Measurements from ENCODE around the gene RNF215.
"Not testable (repeated sequence)": the region's sequence is repeated elsewhere in the genome, so short reads cannot be mapped to it uniquely, and the experiment has no call there.

The RNF215 gene

DNA sequence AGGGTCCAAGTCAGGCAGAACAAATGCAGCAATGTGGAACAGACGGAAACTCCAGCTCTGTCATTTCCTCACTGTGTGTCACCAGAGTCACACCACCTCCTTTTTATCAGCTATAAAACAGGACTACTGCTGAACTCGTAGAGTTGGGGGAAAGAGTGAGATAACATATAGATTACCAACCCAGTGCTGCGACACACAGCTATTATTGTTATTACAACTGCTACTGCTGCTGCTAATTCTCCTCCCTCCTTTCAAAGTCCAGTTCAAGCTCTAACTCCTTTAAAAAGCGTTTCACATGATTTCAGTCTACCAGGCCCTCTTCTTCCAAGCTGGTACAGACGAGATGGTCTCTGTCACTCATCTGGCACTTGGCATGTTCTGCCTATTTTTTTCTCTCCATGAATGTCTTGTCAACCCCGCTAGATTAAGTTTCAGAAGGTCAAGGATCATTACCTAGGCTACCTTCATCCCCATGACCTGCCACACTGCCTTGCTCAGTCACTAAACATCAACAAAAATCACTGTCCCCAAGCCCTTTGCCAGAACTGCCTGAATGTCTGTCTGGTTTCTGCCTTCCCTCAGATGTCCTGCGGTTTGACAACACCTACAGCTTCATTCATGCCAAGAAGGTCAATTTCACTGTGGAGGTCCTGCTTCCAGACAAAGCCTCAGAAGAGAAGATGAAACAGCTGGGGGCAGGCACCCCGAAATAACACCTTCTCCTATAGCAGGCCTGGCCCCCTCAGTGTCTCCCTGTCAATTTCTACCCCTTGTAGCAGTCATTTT lies 34.7 kb upstream of the RNF215 start:
- no peak for DNase-seq (ENCODE audit: low read depth)

DNA sequence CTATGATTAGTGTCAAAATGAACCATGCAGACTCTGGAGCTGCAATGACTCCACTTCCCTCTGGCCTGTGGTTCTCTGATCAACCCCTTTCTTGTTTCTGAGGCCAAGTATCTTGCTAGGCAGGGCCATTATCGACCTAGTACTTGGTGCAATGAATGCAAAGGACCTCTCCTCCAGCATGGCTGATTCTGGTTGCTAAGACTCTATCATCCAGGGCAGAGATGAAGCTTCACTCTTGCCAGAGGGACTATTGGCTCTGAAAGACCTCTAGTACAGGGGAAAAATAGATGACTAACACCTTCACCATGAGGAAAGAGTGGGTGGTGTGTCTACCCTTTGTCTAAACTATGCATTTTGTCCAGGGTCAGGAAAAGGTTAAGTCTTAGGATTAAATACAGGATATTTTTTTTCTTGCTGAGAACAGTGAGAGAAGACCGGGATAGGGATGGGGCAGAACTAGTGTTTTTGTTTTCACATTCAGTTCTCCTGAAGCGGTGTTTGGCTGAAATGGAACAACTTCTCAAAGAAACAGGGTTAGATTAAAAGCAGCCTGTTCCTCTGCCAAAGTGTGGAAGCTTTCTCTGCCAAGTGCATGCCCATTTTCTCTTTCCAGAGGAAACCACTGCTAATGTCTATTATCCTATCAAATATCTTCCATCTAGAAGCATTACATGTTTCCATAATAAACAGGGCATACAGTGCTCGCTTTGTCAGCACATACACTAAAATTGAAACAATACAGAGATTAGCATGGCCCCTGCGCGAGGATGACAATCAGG lies 33.3 kb upstream of the RNF215 start:
- no peak for DNase-seq (ENCODE audit: low read depth)

DNA sequence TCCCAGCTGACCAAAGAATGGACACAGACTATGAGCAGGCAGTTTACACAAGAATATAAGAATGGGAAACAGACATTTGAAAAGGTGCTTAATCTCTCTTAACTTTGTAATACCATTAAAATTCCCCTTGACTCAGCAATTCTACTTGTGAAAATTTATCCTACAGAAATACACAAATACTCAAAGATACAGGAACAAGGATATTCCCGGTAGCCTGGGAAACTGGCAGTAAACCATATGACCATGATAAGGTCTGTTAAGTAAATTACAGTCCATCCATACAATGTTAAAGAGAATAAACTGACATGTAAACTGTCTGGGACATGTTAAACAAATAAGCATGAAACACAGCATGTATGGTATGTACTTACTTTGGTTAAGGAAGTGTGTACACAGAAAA lies 29.6 kb upstream of the RNF215 start:
- DNase-seq (ENCODE audit: low read depth): no peak

DNA sequence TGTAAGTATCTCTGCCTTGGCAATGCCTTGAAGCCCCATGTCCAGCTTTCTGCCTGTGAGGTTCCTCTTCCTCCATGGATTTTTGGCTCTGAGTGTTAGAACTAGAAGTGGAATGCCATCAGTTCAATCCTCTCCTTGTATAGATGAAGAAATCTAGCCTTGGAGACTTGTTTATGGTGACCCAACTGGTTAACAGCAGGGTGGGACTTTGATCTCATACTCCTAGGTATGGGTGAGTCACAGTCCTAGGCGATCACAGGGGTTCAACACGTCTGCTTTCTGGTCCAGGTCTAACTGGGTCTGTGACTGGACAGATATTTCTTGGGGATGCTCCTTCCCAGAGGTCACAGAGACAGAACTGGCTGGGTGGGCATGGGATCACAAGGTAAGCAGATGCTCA lies 29.2 kb upstream of the RNF215 start:
- no peak for DNase-seq (ENCODE audit: low read depth)

DNA sequence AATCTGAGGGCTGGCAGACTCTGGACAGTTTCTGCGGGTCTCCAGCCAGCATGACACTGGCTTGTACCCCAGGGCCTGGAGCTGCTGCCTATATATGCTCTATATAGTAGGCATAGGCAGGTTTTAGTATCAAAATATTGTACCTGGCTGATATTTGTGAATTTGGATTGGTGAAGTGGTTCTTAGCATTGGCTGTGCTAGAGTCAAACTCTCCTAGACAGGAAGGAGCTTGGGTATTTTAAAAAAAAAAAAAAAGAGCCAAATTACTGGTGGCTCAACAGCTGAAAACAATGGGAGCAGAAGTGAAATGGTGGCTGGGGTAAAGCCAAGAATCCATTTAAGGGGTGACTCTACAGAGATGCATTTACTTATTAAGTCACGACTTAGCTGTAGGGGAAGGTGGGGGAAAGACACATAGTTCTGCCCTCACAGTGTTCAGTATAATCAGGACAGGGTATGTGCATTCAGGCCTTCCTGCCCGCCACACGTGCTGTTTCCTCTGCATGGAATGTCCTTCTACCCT lies 27.4 kb upstream of the RNF215 start:
- DNase-seq (ENCODE audit: low read depth): no peak

DNA sequence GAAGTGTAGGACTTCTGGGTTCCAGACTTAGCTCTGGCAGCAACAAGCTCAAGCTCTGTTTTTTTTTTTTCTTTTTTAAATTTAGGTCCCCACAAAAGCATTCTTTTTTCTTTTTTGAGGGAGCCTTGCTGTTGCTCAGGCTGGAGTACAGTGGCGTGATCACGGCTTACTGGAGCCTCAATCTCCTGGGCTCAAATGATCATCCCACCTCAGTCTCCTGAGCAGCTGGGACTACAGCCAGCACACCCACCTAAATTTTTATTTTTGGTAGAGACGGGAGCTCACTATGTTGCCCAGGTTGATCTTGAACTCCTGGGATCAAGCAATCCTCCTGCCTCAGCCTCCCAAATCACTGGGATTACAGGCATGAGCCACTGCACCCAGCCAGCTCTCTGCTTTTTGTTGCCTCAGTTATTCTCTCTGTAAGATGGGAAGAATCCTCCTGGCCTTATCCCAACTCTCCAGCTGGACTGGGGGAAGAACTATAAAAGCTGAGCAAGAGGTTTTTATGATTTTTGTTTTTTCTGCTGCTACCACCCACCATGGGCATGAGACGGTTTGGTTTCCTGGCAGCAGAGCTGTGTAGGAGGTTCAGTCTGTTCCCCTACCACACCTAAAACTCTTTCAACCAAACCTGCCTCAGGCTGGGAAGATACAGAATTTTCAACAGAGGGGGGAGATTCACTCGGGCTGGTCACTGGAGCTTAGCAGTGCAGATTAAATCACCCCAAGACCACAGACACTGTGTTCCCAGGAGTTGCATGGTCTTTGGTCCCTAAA lies 26.7 kb upstream of the RNF215 start:
- no peak for DNase-seq (ENCODE audit: low read depth)

DNA sequence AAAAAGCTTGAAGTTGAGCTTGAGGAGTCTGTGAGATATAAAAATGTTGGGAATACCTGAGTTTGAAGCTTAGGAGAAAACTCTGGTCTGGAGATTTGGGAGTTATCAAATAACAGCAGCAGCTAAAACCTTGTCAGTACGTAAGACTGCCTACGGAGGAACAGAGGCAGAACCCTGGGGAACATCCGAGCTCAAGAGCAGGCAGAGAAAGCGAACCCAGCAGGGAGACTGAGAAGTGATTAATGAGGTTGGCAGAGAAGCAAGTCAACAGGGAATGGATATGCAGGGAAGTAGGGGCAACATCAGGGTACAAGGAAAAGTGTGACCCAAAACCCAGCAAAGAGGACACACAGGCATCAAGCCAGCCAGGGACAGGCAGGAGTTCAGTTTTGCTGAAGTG lies 25.8 kb upstream of the RNF215 start:
- no peak for DNase-seq (ENCODE audit: low read depth)

DNA sequence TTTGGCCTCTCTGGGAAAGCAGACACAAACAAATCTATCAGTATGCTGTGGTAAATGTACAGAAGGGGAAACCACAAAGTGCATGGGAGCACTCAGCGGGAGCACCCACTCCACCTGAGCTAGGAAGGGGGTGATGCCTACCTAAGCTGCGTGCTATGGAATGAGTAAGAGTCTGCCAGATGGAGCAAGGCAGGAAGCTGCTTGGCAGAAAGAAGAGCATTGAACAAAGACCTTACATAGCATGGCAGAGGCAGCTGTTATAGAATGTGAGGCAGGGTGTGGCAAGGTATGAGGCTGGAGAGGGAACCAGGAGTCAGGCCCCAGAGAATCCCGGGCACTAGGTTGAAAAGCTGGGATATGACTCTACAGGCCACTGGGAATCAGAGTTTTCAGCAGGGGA lies 24.6 kb upstream of the RNF215 start:
- no peak for DNase-seq (ENCODE audit: low read depth)

DNA sequence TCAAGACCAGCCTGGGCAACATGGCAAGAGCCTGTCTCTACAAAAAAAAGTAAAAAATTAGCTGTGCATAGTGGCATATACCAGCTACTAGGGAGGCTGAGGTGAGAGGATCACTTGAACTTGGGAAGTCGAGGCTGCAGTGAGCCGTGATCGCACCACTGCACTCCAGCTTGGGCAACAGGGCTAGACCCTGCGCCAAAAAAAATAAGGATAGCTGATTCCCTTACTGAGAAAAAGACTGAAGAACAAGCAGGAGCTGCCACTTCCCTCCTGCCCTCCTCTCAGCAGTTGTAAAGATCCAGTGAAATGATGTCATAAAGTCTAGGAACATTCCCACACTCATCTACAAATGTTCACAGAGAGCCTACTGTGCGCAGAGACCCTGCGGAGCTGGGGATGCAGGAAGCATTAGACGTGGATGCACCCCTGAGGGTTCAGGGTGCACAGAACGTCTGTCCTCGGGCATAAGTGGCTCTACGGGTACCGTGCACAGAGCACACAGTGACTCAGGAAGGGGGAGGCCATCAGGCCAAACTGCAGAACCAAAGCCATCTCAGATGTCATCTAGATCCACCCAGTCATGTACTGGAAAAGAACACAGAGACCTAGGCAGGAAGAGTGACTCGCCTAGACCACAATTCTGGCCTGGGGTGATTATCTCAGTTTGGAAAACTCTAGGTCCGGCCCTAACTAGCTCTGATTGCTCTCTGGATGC lies 21.3 kb upstream of the RNF215 start:
- no peak for DNase-seq (ENCODE audit: low read depth)

DNA sequence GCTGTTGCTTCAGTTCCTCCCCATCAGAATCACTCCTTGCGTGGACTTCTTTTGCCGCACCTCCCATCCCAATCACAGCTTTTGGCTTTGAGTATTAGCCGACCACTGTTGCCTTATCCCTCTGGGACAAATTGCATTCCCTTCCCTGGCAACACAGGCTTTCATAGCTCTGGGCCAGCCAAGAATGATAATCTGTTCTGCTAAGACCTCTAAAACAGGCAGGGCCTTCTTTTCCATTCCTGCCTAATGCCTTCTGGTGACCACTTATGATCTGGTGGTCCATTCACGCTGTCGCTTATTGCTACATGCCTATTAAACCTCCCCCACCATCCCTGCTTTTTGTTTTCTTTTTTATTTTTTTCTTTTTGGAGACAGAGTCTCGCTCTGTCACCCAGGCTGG lies 19.2 kb upstream of the RNF215 start:
- DNase-seq (ENCODE audit: low read depth): no peak

DNA sequence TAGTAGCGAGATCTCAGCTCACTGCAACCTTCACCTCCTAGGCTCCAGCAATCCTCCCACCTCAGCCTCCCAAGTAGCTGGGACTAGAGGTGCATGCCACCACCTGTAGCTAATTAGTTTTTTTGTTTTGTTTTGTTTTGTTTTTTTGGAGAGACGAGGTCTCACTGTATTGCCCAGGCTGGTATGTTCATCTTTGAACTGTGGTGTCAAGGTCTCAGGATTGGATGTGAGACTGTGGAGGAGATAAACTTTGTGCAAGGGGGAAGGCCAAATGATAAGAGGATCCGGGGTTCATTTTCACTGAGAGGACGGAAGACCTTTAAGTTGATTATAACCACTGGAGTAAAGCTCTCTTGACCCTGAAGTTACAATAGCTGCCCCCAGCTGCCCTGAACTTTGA lies 18.5 kb upstream of the RNF215 start:
- no peak for DNase-seq (ENCODE audit: low read depth)

DNA sequence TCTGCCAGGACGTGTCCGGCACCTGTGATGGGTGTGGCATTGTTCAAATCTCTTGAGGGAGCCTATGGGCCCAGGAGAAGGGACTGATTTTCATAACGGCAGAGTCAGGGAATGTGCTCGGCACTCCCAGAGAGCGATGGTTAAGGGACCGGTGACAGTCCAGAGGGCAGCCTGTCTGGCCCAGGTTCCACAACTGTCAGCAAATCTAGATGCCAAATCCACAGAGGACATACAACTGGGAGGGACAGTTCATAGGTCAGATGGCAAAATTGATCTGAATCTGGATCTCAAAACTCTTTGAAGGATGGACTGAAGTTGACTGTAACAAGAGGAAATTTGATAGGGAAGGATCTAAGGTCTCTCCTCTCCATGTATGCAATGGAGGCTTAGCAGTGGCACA lies 17.1 kb upstream of the RNF215 start:
- no peak for DNase-seq (ENCODE audit: low read depth)

DNA sequence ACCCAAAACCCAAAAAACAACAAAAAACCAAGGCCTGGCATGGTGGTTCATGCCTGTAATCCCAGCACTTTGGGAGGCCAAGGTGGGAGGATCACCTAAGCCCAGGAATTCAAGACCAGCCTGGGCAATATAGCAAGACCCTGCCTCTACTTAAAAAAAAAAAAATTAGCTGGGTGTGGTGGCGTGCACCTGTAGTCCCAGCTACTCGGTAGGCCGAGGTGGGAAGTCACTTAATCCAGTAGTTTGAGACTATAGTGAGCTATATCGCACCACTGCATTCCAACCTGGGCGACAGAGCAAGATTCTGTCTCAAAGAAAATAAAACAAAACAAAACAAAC lies 15.5 kb upstream of the RNF215 start:
- DNase-seq (ENCODE audit: low read depth): not testable (repeated sequence)

DNA sequence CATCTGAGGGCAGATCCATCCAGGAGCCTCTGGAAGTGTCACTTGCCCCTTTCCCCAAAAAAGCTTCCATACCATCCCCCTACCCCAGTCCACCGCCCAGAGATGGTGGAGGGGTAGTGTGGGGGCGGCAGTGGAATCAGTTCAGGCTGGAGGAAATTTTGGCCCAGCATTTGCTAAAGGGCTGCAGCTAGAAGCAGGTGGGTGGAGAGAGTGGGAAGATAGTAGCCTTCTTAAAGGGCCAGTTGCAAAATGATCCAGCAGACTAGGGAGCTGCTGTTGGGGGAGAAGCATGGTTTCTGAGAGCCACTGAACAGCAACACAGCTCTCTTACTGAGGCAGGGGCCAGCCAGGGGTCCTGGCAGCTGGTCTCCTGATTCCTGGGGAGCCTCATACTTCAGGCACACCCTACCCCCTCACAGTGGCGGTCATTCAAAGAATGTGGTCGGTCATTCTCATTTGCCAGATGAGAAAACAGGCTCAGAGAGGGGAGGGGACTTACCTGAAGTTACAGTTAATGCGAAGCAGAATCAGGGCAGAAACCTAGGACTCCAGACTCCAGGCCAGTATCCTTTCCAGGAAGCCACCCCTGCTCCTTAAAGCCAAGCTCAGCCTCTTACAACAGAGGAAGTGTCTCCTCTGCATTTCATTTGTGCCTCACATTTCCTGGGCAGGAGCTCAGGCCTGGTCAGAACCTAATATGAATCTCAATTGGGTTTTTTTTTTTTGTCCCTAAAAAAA lies 15.0 kb upstream of the RNF215 start:
- no peak for DNase-seq (ENCODE audit: low read depth)

DNA sequence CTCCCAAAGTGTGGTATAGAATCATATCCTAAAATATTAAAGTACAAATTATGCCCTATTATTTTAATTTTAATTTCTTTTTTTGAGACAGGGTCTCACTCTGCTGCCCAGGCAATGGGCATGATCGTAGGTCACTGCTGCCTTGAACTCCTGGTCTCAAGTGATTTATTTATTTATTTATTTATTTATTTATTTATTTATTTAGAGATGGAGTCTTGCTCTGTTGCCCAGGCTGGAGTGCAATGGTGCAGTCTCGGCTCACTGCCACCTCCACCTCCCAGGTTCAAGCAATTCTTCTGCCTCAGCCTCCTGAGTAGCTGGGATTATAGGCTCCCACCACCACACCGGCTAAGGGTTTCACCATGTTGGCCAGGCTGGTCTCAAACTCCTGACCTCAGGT lies 13.8 kb upstream of the RNF215 start:
- DNase-seq (ENCODE audit: low read depth): not testable (repeated sequence)

DNA sequence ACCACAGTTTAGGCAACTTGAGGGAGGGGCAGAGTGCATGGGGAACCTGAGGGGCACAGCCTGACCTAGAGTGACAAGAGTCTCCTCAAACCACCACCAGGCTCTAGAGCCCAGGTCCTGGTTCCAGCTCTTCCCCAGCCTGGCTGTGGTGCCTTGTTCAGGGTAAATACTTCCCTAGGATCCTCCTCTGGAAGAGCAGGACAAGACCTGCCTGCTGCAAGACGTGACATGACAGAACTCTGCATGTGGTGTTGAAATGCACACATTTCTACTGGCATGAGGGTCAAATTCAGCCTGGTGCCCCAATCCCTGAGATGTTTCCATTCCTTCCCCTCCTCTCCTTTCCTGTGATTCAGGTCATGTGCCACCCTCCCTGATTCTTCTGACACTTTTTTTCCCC lies 12.9 kb upstream of the RNF215 start:
- no peak for DNase-seq (ENCODE audit: low read depth)

DNA sequence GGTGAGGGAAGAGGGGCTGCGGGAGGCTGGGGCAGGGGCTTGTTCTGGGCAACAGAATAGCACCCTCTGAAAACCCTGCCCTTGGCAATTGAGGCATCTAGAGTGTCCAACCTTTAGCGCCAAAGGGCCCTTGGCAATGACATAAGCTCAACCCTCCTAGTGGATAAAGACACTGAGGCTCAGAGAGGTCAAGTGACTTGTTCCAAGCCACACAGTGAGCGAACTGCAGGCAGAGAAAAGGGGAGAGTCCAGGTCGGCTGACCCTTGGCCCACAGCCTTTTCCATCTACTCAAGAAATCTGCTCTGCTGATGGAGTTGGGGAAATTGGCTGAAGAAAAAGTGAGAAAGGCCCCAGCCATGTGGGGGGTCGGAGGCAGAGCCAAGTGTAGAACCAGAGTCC lies 12.5 kb upstream of the RNF215 start:
- no peak for DNase-seq (ENCODE audit: low read depth)

DNA sequence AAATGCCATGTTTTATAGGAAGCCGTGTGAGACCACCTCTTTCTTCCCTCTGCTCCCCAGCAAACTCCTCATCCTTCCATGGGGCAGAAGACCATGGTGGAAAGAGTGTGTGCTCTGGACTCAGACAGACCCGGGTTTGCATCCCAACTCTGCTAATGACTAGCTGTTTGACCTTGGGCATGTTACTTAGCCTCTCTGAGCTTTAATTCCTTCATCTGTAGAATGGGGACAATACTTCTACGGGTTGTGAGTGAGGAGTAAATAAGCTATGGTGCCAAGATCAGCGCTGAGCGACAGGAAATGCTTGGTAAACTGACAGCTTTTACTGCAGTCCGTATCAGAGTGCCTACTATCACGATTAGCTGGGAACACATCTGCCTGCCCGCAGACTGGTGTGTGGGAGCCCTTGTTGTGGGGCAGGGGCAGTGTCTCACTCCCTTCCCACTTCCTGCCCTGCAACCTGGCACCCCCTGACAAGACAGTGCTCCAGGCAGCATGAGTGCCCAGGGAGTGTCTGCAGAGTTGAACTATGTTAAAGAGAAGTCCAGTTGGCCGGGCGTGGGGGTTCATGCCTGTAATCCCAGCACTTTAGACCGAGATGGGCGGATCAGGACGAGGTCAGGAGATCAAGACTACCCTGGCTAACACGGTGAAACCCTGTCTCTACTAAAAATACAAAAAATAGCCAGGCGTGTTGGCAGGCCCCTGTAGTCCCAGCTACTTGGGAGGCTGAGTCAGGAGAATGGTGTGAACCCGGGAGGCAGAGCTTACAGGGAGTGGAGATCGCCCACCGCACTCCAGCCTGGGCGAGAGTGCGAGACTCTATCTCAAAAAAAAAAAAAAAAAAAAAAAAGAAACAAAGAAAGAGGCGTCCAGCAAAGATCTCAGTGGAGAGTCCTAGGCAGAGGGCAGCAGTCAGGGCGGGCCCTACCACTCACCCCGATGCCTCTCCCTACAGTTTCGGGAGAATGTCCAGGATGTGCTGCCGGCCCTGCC lies 11.8 kb upstream of the RNF215 start:
- DNase-seq (ENCODE audit: low read depth): no peak

DNA sequence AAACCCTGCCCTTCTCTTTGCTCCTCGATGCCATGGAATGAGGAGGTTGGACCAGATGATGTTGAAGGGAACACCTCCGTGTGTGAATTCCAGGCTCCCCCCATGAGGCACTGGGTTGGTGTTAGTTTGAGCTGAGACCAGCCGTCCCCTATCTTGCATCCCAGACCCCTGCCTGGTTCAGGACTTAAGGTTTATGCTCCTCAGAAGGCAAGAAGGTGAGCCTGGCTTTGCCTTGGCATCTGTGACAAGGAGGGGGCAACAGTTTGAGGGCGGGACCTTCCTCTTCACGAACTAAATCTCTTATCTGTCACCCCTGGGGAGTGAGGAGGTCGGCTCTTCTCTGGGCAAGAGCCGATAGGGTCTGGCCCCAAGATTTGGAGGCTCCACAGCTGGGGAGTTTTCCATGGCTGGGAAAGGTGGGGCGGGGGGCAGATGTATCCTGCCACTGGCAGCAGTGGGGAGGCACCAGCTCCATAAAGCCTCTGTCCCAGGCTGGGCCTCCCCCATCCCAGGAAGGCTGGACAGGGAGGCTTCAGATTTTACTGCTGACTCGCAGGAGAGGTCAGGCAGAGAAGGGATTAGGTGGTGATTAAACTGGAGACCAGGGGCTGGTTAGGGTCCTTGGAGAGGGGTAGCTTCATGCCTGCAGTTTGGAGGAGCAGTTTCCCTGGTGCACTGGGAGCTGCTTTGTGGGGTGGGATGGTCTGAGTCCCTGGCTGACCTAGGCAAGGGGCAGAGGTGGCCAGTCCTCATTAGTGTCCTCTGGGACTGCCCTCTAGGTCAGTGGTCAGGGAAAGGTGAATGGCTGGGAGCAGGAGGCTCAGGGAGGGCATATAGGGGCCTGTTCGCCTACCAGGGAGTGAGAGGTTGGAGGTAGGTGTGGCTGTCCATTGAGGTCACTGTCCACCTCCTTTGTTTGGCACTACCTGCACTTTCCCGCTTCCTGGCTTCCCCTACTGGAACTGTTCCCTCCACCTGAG lies 10.7 kb upstream of the RNF215 start:
- DNase-seq (ENCODE audit: low read depth): no peak

Measured in stimulated activated CD8-positive, alpha-beta memory T cell treated with anti-CD3 and anti-CD28 coated beads, Interleukin-12 subunit alpha, Interleukin-12 subunit beta, amount 100 ng/mL, for 4 hours (primary cell).